Measurements from ENCODE around the gene COX10.

The COX10 gene

DNA sequence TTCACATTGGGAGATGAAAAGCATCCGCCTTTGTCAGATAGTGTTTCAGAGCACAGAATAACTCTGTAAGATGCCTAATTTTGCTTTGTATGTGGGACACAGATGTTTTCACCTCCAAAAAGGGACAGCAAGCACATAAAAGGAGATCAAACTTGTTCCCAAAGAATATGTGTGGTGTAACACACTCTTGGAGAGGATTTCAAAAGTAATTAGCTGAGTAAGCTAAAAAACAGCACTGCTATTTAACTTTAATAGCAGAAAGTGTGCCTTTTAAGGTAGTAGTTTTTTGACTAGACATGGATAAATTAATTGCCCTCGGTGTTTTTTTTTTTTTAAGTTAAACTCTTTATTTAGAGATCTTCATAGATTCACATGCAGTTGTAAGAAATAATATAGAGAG, 65.2 kb downstream of the COX10 start:
- Histone ChIP-seq H3K4me3 (ENCODE audit: low read length) (no peak overlapping the region), H3K27ac (ENCODE audit: low read length) (no peak overlapping the region), H2AFZ (ENCODE audit: low read depth, low read length) (no peak overlapping the region), H3K4me2 (ENCODE audit: low read length) (no peak overlapping the region), H3K79me2 (ENCODE audit: low read length) (no peaks in the 10 kb centered on the region), H3K9me3 (ENCODE audit: insufficient read depth, low read length) (no peaks in the 10 kb centered on the region), H4K20me1 (ENCODE audit: insufficient read depth, low read length) (no peaks in the 10 kb centered on the region), H3K9ac (ENCODE audit: low read length) (no peak overlapping the region), H3K27me3 (ENCODE audit: low read depth, low read length) (no peaks in the 10 kb centered on the region), H3K4me1 (ENCODE audit: low read length) (no peaks in the 10 kb centered on the region), H3K36me3 (replicated peaks; ENCODE audit: low read depth, low read length) (no peaks in the 10 kb centered on the region)
- TF ChIP-seq, protein P1, sequence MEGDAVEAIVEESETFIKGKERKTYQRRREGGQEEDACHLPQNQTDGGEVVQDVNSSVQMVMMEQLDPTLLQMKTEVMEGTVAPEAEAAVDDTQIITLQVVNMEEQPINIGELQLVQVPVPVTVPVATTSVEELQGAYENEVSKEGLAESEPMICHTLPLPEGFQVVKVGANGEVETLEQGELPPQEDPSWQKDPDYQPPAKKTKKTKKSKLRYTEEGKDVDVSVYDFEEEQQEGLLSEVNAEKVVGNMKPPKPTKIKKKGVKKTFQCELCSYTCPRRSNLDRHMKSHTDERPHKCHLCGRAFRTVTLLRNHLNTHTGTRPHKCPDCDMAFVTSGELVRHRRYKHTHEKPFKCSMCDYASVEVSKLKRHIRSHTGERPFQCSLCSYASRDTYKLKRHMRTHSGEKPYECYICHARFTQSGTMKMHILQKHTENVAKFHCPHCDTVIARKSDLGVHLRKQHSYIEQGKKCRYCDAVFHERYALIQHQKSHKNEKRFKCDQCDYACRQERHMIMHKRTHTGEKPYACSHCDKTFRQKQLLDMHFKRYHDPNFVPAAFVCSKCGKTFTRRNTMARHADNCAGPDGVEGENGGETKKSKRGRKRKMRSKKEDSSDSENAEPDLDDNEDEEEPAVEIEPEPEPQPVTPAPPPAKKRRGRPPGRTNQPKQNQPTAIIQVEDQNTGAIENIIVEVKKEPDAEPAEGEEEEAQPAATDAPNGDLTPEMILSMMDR (IDR thresholded peaks at IDR 0.05; ENCODE audit: low read depth, low read length): no peak
- no peak for TF ChIP-seq EZH2phosphoT487 (IDR thresholded peaks at IDR 0.05; ENCODE audit: low read depth)

DNA sequence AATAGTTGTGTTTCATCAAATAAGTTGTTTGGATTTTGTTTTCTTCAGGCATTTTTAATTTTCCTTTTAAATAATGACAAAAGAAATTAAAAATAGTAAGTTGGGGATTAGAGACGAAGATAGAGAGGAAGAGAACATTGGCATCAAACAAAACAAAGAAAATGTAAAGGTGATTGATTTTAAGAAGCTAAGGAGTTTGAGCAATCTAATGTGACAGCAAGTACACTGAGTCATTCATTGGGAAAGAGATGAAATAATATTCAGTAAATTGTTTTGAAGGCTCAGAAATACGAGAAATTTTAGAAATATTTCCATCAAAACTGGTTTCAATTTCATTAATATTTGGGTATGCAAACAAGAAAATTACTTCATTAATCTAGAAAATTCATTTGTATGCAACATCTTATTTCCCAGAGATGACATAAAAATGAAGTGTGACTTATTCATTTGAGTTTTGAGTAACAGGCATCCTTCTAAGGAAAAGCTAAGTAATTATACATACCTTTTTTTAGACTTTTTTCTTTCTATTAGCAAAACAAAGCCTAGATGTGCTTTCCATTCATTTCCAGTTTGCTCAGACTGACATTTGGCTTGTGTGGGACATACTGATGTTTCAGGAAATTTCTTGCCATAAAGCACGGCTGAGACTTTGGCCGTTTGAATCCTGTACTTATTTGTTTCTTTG, 66.7 kb downstream of the COX10 start:
- no peaks in the 10 kb centered on the region for H3K9me3 ChIP-seq (ENCODE audit: insufficient read depth, low read length)
- H2AFZ ChIP-seq (ENCODE audit: low read depth, low read length): no peak overlapping the region
- H3K27ac ChIP-seq (ENCODE audit: low read length): no peak overlapping the region
- H3K4me3 ChIP-seq (ENCODE audit: low read length): no peak overlapping the region
- H4K20me1 ChIP-seq (ENCODE audit: insufficient read depth, low read length): no peaks in the 10 kb centered on the region
- no peak overlapping the region for H3K9ac ChIP-seq (ENCODE audit: low read length)
- H3K36me3 ChIP-seq (replicated peaks; ENCODE audit: low read depth, low read length): no peaks in the 10 kb centered on the region
- H3K27me3 ChIP-seq (ENCODE audit: low read depth, low read length): no peaks in the 10 kb centered on the region
- H3K4me1 ChIP-seq (ENCODE audit: low read length): no peaks in the 10 kb centered on the region
- TF ChIP-seq EZH2phosphoT487 (IDR thresholded peaks at IDR 0.05; ENCODE audit: low read depth): no peak
- TF ChIP-seq, protein P1 (IDR thresholded peaks at IDR 0.05; ENCODE audit: low read depth, low read length): no peak
- no peak overlapping the region for H3K4me2 ChIP-seq (ENCODE audit: low read length)
- H3K79me2 ChIP-seq (ENCODE audit: low read length): no peaks in the 10 kb centered on the region

DNA sequence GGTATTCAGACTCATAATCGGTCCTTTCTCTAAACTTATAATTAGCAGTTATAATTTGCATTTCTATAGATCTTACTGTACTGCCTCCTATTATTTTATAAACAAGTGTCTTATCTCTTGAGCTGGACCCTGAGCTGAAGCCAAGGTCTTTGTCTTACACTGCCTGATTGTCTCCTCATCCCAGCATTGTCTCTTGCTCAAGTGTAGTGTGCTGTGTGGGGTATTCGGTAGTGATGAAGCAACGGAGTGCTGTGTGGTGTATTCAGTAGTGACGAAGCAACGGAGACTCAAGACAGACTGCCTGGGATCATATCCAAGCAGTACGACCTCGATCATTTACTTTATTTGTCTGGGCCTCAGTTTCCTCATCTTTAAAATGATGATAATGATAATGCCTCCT, 69.3 kb downstream of the COX10 start:
- Histone ChIP-seq H3K9me3 (ENCODE audit: insufficient read depth, low read length) (no peaks in the 10 kb centered on the region), H3K9ac (ENCODE audit: low read length) (no peak overlapping the region), H3K79me2 (ENCODE audit: low read length) (no peaks in the 10 kb centered on the region; the same call in 1 of the 2 replicates), H4K20me1 (ENCODE audit: insufficient read depth, low read length) (no peaks in the 10 kb centered on the region), H2AFZ (ENCODE audit: low read depth, low read length) (no peak overlapping the region), H3K27ac (ENCODE audit: low read length) (no peak overlapping the region), H3K36me3 (replicated peaks; ENCODE audit: low read depth, low read length) (no peaks in the 10 kb centered on the region), H3K4me3 (ENCODE audit: low read length) (no peak overlapping the region), H3K4me1 (ENCODE audit: low read length) (0 out of 2 replicates have a peak, but pooled peaks cover 5% of the 10 kb centered on the region), H3K4me2 (ENCODE audit: low read length) (no peak overlapping the region), H3K27me3 (ENCODE audit: low read depth, low read length) (no peaks in the 10 kb centered on the region)
- no peak for TF ChIP-seq EZH2phosphoT487 (IDR thresholded peaks at IDR 0.05; ENCODE audit: low read depth)
- TF ChIP-seq, protein P1 (IDR thresholded peaks at IDR 0.05; ENCODE audit: low read depth, low read length): no peak

DNA sequence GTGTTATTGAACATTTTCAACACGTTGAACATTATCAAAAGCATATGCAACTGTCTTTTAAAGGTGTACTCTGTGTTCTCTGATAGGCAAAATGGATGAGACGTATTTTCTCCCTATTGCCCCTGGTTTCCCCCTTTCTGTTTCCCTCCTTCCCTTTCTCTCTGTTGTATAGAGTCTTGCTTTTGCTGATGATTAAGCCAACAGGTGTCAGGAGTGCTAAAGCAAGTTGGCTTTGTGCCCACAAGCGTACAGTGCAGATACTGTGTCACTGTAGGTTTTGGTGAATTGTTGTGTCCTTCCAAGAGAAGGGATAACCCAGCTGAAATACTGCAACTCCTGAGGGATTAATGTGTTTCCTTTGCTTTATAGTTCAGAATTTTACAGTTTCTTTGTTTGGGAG, 74.4 kb downstream of the COX10 start:
- 0 out of 2 replicates have a peak, but pooled peaks cover 6% of the 10 kb centered on the region for H3K4me1 ChIP-seq (ENCODE audit: low read length)
- no peak overlapping the region for H3K4me3 ChIP-seq (ENCODE audit: low read length)
- H4K20me1 ChIP-seq (ENCODE audit: insufficient read depth, low read length): no peaks in the 10 kb centered on the region
- no peak overlapping the region for H3K9ac ChIP-seq (ENCODE audit: low read length)
- TF ChIP-seq EZH2phosphoT487 (IDR thresholded peaks at IDR 0.05; ENCODE audit: low read depth): no peak
- TF ChIP-seq, protein P1 (IDR thresholded peaks at IDR 0.05; ENCODE audit: low read depth, low read length): no peak
- no peaks in the 10 kb centered on the region for H3K27me3 ChIP-seq (ENCODE audit: low read depth, low read length)
- no peaks in the 10 kb centered on the region for H3K36me3 ChIP-seq (replicated peaks; ENCODE audit: low read depth, low read length)
- no peaks in the 10 kb centered on the region; the same call in 1 of the 2 replicates for H3K79me2 ChIP-seq (ENCODE audit: low read length)
- no peaks in the 10 kb centered on the region for H3K9me3 ChIP-seq (ENCODE audit: insufficient read depth, low read length)
- no peak overlapping the region for H3K27ac ChIP-seq (ENCODE audit: low read length)
- no peak overlapping the region for H3K4me2 ChIP-seq (ENCODE audit: low read length)
- H2AFZ ChIP-seq (ENCODE audit: low read depth, low read length): no peak overlapping the region

Data from OCI-LY3 (cell line).